Activated CD8-positive, alpha-beta memory T cell treated with anti-CD3 and anti-CD28 coated beads, Interleukin-2, amount 10 ng/mL, durations not matched to agents 7 days and 5 days (primary cell): ENCODE measurements around the gene DLG2. TPM values are rescaled to one million over a fixed set of nuclear protein-coding genes. Genes with fewer than 3 reads are reported as not detected.
"Not testable (repeated sequence)": the region's sequence is repeated elsewhere in the genome, so short reads cannot be mapped to it uniquely, and the experiment has no call there.

Source experiments
- ATAC-seq: fragments of 150-1000 bp; cut with Tn5 transposase; one replicate; pipeline ENCODE4 v1.10.0; 2021; ENCODE audit warnings: moderate library complexity
- CTCF ChIA-PET: fragments of 350-600 bp; sonication (Branson Sonifier 250); formaldehyde crosslinking; loops from one replicate; lab custom pipeline; 2021; ENCODE audit warnings: antibody characterized with exemption; lab: Charles Lee
- DNase-seq: peaks from one replicate; pipeline ENCODE4 v3.0.0-alpha.2; 2020
- H3K27ac Mint-ChIP-seq: one replicate; pipeline ENCODE4 v1.8.0; 2021; ENCODE audit warnings: mild to moderate bottlenecking, mixed read lengths
- H3K27me3 Mint-ChIP-seq: one replicate; pipeline ENCODE4 v1.8.0; 2021; ENCODE audit warnings: mixed read lengths
- H3K36me3 Mint-ChIP-seq: one replicate; pipeline ENCODE4 v1.8.0; 2021; ENCODE audit warnings: mild to moderate bottlenecking, mixed read lengths
- H3K4me1 Mint-ChIP-seq: one replicate; pipeline ENCODE4 v1.8.0; 2021; ENCODE audit warnings: mixed read lengths
- H3K4me3 Mint-ChIP-seq: one replicate; pipeline ENCODE4 v1.8.0; 2021; ENCODE audit warnings: mild to moderate bottlenecking, moderate library complexity, mixed read lengths
- H3K9me3 Mint-ChIP-seq: one replicate; pipeline ENCODE4 v1.8.0; 2022; ENCODE audit warnings: low read depth, mixed read lengths
- total RNA-seq, 2 experiments: library from RNA; stranded (reverse); gene quantifications; one replicate each; pipeline ENCODE4 v1.2.3, GENCODE V29; 2021

Gene DLG2
- total RNA-seq, 2 experiments from 2014 or later: 1.4 to 2.1 TPM

DNA sequence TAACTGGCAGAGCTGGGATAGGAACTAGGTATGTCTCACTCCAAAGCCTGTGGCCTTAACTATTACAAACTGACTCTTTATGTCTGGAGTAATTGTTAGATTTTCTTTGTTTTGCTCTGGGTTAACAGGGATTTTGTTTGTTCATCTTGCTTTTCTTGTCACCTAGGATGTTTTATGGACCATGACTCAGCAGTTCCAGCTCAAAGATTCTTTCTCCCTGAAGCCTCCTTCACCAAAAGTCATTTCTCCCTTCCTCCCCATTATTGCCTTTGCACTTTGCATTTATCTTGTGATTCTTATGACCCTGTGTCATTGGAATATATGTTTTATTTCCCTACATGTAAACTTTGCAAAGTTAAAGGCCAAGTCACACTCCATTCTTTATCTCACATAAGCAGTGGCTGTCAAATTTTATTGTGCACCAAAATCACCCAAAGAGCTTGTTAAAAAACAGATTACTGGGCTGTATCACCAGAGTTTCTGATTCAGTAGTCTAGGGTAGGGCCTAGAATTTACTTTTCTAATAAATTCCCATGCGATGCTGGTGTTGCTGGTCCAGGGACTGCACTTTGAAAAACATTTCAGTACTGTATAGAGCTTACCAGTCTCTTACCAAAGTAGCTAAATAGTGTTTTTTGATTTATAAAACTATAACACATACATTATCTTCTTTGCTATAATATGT lies 327.7 kb downstream of the DLG2 start:
- Mint-ChIP-seq H3K27me3 (no peaks in the 10 kb centered on the region), H3K4me3 (no peak overlapping the region), H3K27ac (no peak overlapping the region), H3K4me1 (no peaks in the 10 kb centered on the region), H3K9me3 (peaks cover 3% of the 10 kb centered on the region), H3K36me3 (no peaks in the 10 kb centered on the region)
- DNase-seq (no peak), ATAC-seq (no peak)
- CTCF ChIA-PET: no interaction called here

DNA sequence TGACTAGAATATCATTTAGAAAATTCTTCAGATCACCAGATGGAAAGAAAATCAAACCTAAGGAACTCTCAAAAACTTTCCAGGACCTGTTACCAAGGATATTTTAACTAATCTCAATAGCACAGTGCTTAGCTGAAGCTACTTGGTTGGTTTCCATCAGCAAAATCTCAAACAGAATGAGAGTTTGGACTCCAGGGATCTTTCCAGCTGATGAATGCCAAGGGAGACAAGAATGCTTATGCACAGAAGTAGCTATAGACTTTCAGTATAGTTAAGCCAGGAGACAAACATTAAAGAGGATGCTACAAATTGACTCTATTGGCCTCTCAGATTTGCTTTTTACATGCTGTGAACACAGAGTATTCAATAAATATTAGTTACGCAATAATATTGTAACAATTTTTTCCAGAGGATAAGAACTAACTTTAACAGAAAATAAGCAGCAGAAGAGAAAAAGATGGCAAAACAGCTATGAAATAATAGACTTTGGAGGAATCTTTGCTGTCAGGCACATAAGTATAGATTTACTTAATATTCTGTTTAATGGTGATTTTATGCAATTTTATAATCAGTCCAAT lies 331.4 kb downstream of the DLG2 start:
- no peak for DNase-seq
- ATAC-seq: no peak
- no peaks in the 10 kb centered on the region for H3K27me3 Mint-ChIP-seq
- CTCF ChIA-PET: no interaction called here
- H3K4me1 Mint-ChIP-seq: no peaks in the 10 kb centered on the region
- H3K36me3 Mint-ChIP-seq: no peaks in the 10 kb centered on the region
- peaks cover 3% of the 10 kb centered on the region for H3K9me3 Mint-ChIP-seq
- no peak overlapping the region for H3K27ac Mint-ChIP-seq
- no peak overlapping the region for H3K4me3 Mint-ChIP-seq

DNA sequence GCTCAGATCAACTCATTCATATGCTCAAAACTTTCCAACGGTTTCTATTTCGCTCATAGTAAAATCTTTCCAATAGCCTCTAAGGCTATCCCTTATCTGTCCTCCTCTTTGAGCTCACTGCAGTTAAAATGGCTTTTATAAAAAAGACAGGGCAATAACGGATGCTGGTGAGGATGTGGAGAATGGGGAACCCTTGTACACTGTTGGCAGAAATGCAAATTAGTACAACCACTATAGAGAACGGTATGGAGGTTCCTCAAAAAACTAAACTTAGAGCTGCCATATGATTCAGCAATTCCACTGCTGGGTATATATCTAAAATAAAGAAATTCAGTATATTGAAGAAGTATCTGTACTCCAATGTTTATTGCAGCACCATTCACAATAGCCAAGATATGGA lies 345.6 kb downstream of the DLG2 start:
- CTCF ChIA-PET: no interaction called here
- no peaks in the 10 kb centered on the region for H3K27me3 Mint-ChIP-seq
- H3K4me3 Mint-ChIP-seq: no peak overlapping the region
- no peak overlapping the region for H3K27ac Mint-ChIP-seq
- H3K4me1 Mint-ChIP-seq: no peaks in the 10 kb centered on the region
- H3K9me3 Mint-ChIP-seq: no peaks in the 10 kb centered on the region
- no peaks in the 10 kb centered on the region for H3K36me3 Mint-ChIP-seq
- no peak for ATAC-seq
- DNase-seq: no peak

DNA sequence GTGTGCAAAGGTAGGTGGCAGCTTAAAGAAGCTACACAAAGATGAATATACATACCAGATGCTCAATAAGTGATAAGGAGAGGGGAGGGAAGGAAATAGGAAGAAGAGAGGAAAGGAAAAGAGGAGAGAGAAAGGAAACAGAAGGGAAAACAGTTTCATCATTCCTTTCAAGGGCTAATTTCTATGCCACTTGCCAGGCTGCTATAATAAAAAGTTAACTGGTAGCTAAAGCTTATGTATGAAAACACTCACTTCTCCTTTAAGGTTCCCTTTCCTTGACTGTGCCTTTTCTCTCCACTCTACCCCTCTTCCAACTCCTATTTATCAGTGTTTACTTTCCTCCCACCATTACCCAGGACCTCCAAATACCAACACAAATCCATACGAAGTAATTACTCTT lies 347.9 kb downstream of the DLG2 start:
- H3K4me3 Mint-ChIP-seq: no peak overlapping the region
- ATAC-seq (no peak), DNase-seq (no peak)
- no peaks in the 10 kb centered on the region for H3K27me3 Mint-ChIP-seq
- H3K9me3 Mint-ChIP-seq: no peaks in the 10 kb centered on the region
- H3K27ac Mint-ChIP-seq: no peak overlapping the region
- CTCF ChIA-PET: no interaction called here
- no peaks in the 10 kb centered on the region for H3K4me1 Mint-ChIP-seq
- H3K36me3 Mint-ChIP-seq: no peaks in the 10 kb centered on the region

DNA sequence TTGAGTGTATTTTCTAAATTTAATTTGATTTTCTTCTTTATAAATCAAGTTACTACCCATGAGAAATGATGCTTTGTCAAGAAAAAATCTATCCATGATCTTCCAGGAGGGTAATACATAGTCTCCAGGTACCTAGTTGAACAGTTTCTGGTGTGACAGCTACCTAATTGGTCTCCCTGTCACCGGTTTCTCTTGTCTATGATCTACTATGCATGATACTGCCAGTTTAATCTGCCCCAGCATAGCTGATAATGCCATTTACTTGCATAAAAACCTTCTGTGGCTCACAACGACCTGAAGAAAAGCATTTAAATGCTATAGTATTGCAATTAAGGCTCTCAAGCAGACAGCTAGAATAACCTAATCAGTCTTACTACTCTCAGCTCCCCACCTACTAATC lies 349.5 kb downstream of the DLG2 start:
- no peak for DNase-seq
- H3K36me3 Mint-ChIP-seq: no peaks in the 10 kb centered on the region
- H3K4me3 Mint-ChIP-seq: no peak overlapping the region
- H3K4me1 Mint-ChIP-seq: no peaks in the 10 kb centered on the region
- no peaks in the 10 kb centered on the region for H3K27me3 Mint-ChIP-seq
- no peak overlapping the region for H3K27ac Mint-ChIP-seq
- CTCF ChIA-PET: no interaction called here
- no peak for ATAC-seq
- H3K9me3 Mint-ChIP-seq: no peaks in the 10 kb centered on the region

DNA sequence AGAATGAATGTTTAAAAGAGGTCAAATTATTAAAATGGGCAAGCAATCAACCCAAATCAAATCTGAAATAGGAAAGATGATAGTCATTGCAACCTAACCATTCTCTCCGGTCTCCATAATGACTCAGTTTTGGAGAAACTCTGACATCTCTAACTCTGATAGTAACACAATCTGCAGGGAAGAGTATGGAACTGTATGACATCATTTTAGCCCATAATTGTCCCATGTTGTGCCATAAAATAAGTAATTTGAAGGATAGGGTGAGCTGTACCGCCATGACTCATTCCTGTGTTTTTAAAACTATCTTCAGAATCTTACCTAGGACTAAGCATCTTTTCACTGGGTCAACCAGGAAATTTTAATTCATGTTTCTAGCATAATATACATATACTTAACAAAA lies 350.8 kb downstream of the DLG2 start:
- CTCF ChIA-PET: no interaction called here
- no peak overlapping the region for H3K4me3 Mint-ChIP-seq
- no peak overlapping the region for H3K27ac Mint-ChIP-seq
- H3K27me3 Mint-ChIP-seq: no peaks in the 10 kb centered on the region
- ATAC-seq (no peak), DNase-seq (no peak)
- H3K9me3 Mint-ChIP-seq: peaks cover 4% of the 10 kb centered on the region
- no peaks in the 10 kb centered on the region for H3K4me1 Mint-ChIP-seq
- H3K36me3 Mint-ChIP-seq: no peaks in the 10 kb centered on the region

DNA sequence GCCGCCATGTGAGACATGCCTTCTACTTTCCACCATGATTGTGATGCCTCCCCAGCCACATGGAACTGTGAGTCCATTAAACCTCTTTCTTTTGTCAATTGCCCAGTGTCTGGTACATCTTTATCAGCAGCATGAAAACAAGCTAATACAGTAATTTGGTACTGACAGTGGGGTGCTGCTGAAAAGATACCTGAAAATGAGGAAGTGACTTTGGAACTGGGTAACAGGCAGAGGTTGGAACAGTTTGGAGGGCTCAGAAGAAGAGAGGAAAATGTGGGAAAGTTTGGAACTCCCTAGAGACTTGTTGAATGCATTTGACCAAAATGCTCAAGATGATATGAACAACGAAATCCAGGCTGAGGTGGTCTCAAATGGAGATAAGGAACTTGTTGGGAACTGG lies 356.8 kb downstream of the DLG2 start:
- ATAC-seq, H3K4me3 Mint-ChIP-seq, H3K36me3 Mint-ChIP-seq, H3K9me3 Mint-ChIP-seq, H3K4me1 Mint-ChIP-seq, DNase-seq, H3K27me3 Mint-ChIP-seq, H3K27ac Mint-ChIP-seq, CTCF ChIA-PET: not testable (repeated sequence)

DNA sequence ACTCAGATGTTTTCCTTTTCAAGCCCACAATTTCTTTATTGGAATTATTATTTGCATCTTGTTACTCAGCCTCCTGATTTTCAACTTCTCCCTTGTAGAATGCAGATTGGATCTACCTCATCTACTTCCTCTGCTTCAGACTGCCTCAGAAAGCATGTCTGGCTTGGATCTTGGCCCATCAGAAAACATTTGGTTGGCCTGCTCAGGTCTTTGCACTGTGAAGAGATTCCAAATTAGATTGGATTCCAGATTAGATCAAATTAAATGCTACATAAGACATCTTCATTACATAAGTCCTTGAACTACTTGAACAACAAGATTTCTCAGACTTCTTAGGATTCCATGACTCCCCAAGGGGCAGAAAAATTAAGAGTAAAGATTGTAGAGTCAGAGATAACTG lies 358.0 kb downstream of the DLG2 start:
- H3K27me3 Mint-ChIP-seq: no peaks in the 10 kb centered on the region
- no peak overlapping the region for H3K27ac Mint-ChIP-seq
- H3K9me3 Mint-ChIP-seq: peaks cover 8% of the 10 kb centered on the region
- ATAC-seq (no peak), DNase-seq (no peak)
- no peaks in the 10 kb centered on the region for H3K36me3 Mint-ChIP-seq
- H3K4me1 Mint-ChIP-seq: no peaks in the 10 kb centered on the region
- CTCF ChIA-PET: no interaction called here
- H3K4me3 Mint-ChIP-seq: no peak overlapping the region

DNA sequence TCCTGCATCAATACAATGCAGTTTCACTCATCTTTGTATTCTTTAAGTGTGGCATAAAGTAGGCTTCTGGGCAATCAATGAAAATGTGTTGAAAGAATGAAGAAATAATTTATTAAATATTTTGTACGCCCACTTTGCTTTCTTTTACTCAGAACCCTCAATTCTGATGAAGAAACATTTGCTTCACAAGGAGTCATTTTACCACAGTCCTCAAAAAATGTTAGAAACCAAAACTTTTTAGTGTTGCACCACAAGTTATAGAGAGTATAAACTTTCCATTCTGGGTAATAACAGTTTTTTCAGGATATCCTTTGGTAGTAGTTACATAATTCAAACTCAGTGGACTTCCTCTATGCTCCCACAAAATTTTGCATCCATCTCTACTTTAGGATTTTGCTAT lies 360.5 kb downstream of the DLG2 start:
- CTCF ChIA-PET: no interaction called here
- H3K4me3 Mint-ChIP-seq: no peak overlapping the region
- peaks cover 4% of the 10 kb centered on the region for H3K9me3 Mint-ChIP-seq
- no peaks in the 10 kb centered on the region for H3K4me1 Mint-ChIP-seq
- DNase-seq (no peak), ATAC-seq (no peak)
- no peak overlapping the region for H3K27ac Mint-ChIP-seq
- no peaks in the 10 kb centered on the region for H3K27me3 Mint-ChIP-seq
- H3K36me3 Mint-ChIP-seq: no peaks in the 10 kb centered on the region

DNA sequence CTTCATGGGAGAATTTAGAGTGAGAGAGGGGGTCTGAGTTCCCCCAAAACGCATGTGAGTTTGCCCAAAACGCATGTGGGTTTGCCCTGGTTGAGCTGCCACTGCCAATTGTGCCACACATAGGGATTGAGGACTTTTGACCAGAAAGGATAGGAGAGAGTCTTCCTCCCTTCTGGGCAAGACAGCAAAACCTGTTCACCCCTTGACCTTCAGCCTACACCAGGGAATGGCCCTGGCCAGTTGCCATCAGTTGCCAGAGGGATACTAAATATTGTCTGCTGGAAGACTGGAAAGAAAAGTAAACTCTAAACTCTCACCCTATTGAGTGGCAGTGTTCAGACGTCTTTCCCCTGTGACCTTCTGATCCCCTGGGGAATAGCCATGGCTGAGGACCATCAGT lies 363.8 kb downstream of the DLG2 start:
- Mint-ChIP-seq H3K4me1 (no peaks in the 10 kb centered on the region), H3K9me3 (no peaks in the 10 kb centered on the region), H3K36me3 (no peaks in the 10 kb centered on the region), H3K27ac (no peak overlapping the region), H3K27me3 (no peaks in the 10 kb centered on the region), H3K4me3 (no peak overlapping the region)
- ATAC-seq: no peak
- no peak for DNase-seq
- CTCF ChIA-PET: no interaction called here

DNA sequence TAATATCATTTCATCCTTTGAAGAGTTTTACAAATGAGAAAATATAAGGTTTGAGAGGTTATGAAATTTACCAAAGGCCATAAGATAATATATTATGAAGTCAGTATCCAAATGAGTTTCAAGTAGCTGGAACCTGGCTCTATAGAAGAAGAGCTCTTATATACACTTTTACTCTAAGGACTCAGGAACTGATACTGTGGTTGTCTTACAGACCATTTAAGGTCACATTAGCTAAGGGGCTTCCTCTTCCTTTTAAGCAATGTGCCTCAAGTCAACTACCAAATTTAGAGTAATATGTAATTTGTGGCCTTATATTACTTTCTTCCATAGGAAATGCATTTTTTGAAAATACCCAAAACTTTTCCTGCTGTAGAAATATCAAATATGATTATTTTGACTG lies 369.3 kb downstream of the DLG2 start:
- no peak for DNase-seq
- Mint-ChIP-seq H3K9me3 (peaks cover 2% of the 10 kb centered on the region), H3K27me3 (no peaks in the 10 kb centered on the region), H3K4me1 (no peaks in the 10 kb centered on the region), H3K36me3 (no peaks in the 10 kb centered on the region), H3K27ac (no peak overlapping the region), H3K4me3 (no peak overlapping the region)
- no peak for ATAC-seq
- CTCF ChIA-PET: no interaction called here

DNA sequence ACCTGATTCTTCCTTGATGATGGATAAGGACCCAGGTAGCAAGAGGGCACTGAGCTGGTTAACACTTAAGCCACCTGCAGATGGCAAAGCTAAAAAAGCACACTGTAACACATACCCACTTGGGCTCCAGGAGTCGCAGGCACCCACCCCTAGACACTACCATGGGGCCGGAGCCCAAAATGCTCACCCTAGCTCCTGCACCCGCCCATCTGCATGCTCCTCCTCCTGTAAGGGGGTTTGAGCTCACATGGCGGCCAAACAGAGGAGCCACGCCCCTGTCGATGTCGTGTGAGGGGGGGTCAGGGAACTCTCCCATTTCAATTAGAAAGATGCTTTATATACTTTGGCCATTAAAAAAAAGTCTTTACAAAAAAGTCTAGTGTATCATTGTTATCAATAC lies 370.7 kb downstream of the DLG2 start:
- Mint-ChIP-seq H3K27me3 (no peaks in the 10 kb centered on the region), H3K36me3 (no peaks in the 10 kb centered on the region), H3K4me3 (no peak overlapping the region), H3K9me3 (peaks cover 2% of the 10 kb centered on the region), H3K27ac (no peak overlapping the region), H3K4me1 (no peaks in the 10 kb centered on the region)
- CTCF ChIA-PET: no interaction called here
- DNase-seq (no peak), ATAC-seq (no peak)

DNA sequence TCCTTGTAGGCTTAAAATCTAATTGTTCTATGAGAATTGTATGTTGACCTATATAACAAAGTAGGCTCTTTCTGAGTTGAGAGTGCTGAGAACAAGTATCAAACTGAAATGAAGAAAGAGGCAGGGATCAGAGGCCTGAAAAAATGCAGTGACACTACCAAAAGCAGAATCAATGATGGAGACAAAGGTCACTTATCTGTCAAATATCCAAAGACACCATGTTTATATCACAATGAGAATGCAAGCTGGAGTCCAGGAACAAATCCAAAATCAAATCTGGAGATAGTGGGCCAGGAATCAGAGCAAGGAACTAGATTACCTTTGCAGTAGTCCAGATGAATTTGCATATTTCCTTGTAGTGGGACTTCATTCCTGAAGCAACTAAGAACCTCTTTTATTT lies 377.7 kb downstream of the DLG2 start:
- Mint-ChIP-seq H3K27ac (no peak overlapping the region), H3K27me3 (no peaks in the 10 kb centered on the region), H3K9me3 (peaks cover 2% of the 10 kb centered on the region), H3K36me3 (no peaks in the 10 kb centered on the region), H3K4me3 (no peak overlapping the region), H3K4me1 (no peaks in the 10 kb centered on the region)
- CTCF ChIA-PET: no interaction called here
- no peak for DNase-seq
- no peak for ATAC-seq

DNA sequence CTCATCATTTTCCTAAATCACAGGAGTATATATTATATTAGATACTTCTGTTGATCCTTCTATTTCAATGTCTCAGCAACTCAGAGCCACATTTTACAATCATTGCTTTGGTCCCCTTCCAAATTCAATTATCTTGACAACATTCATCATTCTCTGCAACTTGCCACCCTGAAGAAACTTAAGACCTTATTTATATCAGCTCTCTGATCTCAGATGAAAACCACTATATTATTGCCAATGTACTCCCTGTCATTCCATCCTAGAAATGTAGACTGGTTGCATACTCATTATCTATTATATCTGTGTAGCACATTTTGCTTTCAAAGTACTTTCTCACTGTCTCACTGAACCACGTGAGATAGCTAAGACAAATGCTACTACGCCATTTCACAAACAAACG lies 379.3 kb downstream of the DLG2 start:
- CTCF ChIA-PET: no interaction called here

More for the DNA sequence above, 379.3 kb downstream of the DLG2 start:
- no peaks in the 10 kb centered on the region for H3K4me1 Mint-ChIP-seq
- no peak overlapping the region for H3K27ac Mint-ChIP-seq
- ATAC-seq (no peak), DNase-seq (no peak)
- no peaks in the 10 kb centered on the region for H3K36me3 Mint-ChIP-seq
- no peak overlapping the region for H3K4me3 Mint-ChIP-seq
- no peaks in the 10 kb centered on the region for H3K27me3 Mint-ChIP-seq
- no peaks in the 10 kb centered on the region for H3K9me3 Mint-ChIP-seq
